PFSK-1 (cell line): Measurements from ENCODE around the gene SIN3A.

ENCODE experiments used
- FOXP2 ChIP-seq: optimal IDR thresholded peaks from 2 replicates; pipeline ENCODE3; 2011; ENCODE audit warnings: borderline replicate concordance, control low read depth, inconsistent platforms; ENCODE audit not compliant: insufficient read depth; ENCODE audit errors: extremely low read length, extremely low read depth
- POLR2AphosphoS5 ChIP-seq: IDR thresholded peaks from 2 replicates; pipeline ENCODE4 v1.6.1; 2012; ENCODE audit warnings: low read depth, mild to moderate bottlenecking, control low read depth, low read length, moderate library complexity
- SIN3A ChIP-seq: IDR thresholded peaks from 2 replicates; pipeline ENCODE4 v1.6.1; 2012; ENCODE audit warnings: mild to moderate bottlenecking, low read length, moderate library complexity, borderline replicate concordance; ENCODE audit not compliant: insufficient read depth
- TAF1 ChIP-seq: IDR thresholded peaks from 2 replicates; pipeline ENCODE4 v1.6.1; 2012; ENCODE audit warnings: low read length, control low read depth, borderline replicate concordance; ENCODE audit not compliant: insufficient read depth
- TF ChIP-seq, protein P1 (sequence below), 2 experiments: IDR thresholded peaks; 2 replicates each; pipeline versions ENCODE4 v1.6.1 to v1.8.0; 2011 to 2012; ENCODE audit warnings: low read depth in 2 of 2, low read length in 2 of 2, control low read depth in 1 of 2, inconsistent platforms in 1 of 2, mild to moderate bottlenecking in 1 of 2, moderate library complexity in 1 of 2; ENCODE audit not compliant: insufficient read depth in 1 of 2

SIN3A gene

DNA sequence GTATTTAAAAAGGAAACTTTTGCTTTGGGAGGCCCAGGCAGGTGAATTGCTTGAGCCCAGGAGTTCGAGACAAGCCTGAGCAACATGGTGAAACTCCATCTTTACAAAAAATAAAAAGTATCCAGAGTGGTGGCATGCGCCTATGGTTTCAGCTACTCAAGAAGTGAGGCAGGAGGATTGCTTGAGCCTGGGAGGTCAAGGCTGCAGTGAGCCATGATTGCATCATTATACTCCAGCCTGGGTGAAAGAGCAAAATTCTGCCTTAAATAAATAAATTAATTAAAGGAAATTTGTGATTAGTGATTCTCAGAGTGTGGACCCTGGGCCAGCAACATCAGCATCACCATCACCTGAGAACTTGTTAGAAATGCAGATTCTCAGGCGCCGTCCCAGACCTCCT lies 125.6 kb downstream of the SIN3A start:
- TF ChIP-seq FOXP2 = no peak
- no peak for TF ChIP-seq SIN3A

DNA sequence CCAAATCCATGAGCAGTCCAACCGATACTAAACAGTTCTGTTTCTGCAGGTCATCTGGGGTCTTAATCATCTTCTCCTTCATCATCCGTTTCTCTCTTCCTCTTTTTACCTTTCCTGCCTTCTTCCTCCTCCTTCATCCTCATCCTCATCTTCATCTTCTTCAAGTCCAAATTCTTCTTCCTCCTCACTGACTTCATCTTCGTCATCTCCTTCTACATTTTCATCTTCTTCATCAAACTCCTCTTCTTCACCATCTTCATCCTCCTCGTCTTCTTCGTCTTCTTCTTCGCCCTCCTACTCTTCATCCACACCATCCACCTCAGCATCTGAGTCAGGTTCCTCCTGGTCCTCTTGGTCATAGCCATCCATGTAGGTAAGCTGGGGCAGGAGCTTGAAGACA lies 129.8 kb downstream of the SIN3A start:
- TF ChIP-seq, protein P1, sequence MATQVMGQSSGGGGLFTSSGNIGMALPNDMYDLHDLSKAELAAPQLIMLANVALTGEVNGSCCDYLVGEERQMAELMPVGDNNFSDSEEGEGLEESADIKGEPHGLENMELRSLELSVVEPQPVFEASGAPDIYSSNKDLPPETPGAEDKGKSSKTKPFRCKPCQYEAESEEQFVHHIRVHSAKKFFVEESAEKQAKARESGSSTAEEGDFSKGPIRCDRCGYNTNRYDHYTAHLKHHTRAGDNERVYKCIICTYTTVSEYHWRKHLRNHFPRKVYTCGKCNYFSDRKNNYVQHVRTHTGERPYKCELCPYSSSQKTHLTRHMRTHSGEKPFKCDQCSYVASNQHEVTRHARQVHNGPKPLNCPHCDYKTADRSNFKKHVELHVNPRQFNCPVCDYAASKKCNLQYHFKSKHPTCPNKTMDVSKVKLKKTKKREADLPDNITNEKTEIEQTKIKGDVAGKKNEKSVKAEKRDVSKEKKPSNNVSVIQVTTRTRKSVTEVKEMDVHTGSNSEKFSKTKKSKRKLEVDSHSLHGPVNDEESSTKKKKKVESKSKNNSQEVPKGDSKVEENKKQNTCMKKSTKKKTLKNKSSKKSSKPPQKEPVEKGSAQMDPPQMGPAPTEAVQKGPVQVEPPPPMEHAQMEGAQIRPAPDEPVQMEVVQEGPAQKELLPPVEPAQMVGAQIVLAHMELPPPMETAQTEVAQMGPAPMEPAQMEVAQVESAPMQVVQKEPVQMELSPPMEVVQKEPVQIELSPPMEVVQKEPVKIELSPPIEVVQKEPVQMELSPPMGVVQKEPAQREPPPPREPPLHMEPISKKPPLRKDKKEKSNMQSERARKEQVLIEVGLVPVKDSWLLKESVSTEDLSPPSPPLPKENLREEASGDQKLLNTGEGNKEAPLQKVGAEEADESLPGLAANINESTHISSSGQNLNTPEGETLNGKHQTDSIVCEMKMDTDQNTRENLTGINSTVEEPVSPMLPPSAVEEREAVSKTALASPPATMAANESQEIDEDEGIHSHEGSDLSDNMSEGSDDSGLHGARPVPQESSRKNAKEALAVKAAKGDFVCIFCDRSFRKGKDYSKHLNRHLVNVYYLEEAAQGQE (IDR thresholded peaks at IDR 0.05; ENCODE audit: insufficient read depth in 1 of 2, low read depth in 2 of 2, low read length in 2 of 2) = no peak
- TF ChIP-seq SIN3A (no peak), FOXP2 (no peak), TAF1 (no peak), POLR2AphosphoS5 (no peak)
